Coronary artery (tissue), 2 donors: Measurements from ENCODE around the gene ARHGDIA.

Experiments used
- DNase-seq: peaks from one replicate; pipeline ENCODE4 v3.0.0-alpha.2; 2017; ENCODE audit warnings: low spot score
- H3K27ac ChIP-seq, 2 donors: fragments of 200-600 bp; sonication (generic); one replicate each; pipeline ENCODE4 v1.5.1; 2016 to 2019
- H3K4me3 ChIP-seq: fragments of 200-600 bp; sonication (generic); 2 replicates; pipeline ENCODE4 v1.5.1; 2016; ENCODE audit warnings: mild to moderate bottlenecking, moderate library complexity
- TF ChIP-seq, protein P1 (sequence below): fragments of 200-600 bp; sonication (generic); IDR thresholded peaks from one replicate; pipeline ENCODE4 v1.5.1; 2019; ENCODE audit warnings: antibody characterized with exemption

The ARHGDIA gene

DNA sequence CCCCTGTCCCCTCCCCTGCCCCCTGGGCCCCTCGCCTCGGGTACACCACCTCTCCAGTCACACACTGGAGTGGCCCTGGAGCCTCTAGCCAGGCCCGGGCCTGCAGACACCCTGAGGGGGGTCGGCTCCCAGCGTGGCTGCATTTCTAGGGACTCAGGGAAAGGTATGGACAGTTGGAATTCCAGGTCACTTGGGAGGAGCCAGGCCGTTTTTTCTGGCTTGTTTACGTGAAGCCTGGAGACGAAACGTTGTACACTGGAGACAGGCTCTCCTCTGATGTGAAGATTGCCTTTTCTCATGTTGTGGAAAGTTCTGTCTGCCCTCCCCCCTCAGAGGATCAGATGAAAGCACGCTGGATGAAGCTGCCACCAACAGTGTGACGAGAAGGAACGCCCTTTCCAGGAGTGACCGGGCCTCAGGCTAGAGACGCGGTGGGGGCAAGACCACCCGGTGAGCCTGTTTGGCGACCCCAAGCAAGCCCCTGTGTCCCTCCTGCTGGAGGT is 32.3 kb downstream of the ARHGDIA start:
- Histone ChIP-seq H3K4me3 (no peak overlapping the region), H3K27ac (no peak overlapping the region)
- TF ChIP-seq, protein P1, sequence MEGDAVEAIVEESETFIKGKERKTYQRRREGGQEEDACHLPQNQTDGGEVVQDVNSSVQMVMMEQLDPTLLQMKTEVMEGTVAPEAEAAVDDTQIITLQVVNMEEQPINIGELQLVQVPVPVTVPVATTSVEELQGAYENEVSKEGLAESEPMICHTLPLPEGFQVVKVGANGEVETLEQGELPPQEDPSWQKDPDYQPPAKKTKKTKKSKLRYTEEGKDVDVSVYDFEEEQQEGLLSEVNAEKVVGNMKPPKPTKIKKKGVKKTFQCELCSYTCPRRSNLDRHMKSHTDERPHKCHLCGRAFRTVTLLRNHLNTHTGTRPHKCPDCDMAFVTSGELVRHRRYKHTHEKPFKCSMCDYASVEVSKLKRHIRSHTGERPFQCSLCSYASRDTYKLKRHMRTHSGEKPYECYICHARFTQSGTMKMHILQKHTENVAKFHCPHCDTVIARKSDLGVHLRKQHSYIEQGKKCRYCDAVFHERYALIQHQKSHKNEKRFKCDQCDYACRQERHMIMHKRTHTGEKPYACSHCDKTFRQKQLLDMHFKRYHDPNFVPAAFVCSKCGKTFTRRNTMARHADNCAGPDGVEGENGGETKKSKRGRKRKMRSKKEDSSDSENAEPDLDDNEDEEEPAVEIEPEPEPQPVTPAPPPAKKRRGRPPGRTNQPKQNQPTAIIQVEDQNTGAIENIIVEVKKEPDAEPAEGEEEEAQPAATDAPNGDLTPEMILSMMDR: no peak
- DNase-seq: no peak

DNA sequence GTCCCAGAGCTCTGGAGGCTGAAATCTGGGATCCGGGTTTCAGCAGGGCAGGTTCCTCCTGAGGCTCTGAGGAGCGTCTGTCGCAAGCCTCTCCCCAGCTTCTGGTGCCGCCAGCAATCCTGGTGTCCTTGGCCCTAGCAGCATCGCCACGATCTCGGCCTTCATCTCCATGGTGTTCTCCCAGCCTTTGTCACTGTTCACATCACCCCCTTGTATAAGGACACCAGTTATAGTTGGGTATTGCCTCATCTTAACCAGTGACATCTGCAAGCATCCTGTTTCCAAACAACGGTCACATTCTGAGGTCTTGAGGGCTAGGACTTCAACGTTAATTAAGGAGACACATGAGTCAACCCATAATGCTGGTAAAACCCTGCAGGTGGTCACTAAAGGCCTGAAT is 33.5 kb downstream of the ARHGDIA start:
- no peak for DNase-seq
- H3K27ac ChIP-seq: no peak overlapping the region
- TF ChIP-seq, protein P1: no peak
- no peak overlapping the region for H3K4me3 ChIP-seq

DNA sequence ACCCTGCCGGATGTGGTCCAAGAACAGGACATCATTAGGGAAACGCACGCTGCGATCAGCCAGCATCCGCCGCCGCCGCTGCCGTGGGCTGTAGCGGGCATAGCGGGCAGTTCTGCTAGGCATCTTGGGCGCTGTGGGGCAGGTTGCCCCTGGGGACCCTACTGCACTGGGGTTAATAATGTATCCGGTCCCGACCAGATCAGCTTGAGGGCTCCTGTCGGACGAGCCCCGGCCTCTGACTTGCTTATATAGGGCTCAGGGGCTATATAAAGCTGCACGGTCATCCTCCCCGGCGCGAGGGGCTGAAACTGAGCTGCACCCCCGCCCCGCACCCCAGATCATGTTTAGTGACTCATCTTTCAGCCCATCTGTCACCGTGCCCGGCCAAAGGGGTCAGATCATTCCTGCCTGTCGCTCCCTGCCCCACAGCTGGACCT is 36.3 kb downstream of the ARHGDIA start, which contains the start of gene PPP1R27:
Gene PPP1R27, minus strand, starts transcription at position 220 of the 437 bp plus-strand sequence. Its CDS starts 97 bp downstream, at position 123.
- TF ChIP-seq, protein P1: no peak
- H3K27ac ChIP-seq: no peak within 1 kb of the TSS
- H3K4me3 ChIP-seq: peak within 1 kb of the TSS; percentile 91
- no peak for DNase-seq

DNA sequence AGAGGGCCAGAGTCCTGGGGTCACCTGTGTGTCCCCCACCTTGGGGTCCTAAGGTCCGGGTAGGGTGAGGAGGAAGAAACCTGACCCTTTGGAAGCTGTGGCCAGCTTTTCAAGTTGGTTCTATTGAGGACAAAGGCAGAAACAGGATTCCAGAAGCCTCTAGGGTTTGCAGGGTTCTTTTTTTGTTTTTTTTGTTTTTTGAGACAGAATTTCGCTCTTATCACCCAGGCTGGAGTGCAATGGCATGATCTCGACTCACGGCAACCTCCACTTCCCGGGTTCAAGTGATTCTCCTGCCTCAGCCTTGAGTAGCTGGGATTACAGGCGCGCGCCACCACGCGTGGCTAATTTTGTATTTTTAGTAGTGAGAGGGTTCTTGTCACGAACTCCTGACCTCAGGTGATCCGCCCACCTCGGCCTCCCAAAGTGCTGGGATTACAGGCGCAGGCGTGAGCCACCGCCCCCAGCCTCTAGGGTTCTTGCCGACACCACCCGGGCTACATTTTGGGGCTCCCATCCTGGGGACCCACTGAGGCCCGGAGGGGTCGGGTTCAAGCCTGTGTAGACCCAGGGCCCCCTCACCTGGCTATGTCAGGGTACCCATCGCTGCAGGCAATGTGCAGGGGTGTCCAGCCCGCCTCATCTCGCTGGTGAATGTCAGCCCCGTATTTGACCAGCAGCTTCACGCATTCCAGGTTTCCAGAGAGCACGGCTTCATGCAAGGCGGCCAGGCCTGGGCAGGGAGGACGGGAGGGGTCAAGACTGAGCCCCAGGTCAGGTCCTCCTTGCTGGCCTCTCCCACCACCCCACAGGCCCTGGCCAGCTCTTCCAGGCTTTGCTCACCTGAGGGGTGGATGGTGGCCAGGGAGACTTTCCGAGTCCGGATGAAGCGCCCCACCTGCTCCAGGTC is 37.0 kb downstream of the ARHGDIA start:
- no peak for DNase-seq
- peak overlapping the region; percentile 81 to 94 for H3K27ac ChIP-seq
- TF ChIP-seq, protein P1: no peak
- peak overlapping the region; percentile 91 for H3K4me3 ChIP-seq

DNA sequence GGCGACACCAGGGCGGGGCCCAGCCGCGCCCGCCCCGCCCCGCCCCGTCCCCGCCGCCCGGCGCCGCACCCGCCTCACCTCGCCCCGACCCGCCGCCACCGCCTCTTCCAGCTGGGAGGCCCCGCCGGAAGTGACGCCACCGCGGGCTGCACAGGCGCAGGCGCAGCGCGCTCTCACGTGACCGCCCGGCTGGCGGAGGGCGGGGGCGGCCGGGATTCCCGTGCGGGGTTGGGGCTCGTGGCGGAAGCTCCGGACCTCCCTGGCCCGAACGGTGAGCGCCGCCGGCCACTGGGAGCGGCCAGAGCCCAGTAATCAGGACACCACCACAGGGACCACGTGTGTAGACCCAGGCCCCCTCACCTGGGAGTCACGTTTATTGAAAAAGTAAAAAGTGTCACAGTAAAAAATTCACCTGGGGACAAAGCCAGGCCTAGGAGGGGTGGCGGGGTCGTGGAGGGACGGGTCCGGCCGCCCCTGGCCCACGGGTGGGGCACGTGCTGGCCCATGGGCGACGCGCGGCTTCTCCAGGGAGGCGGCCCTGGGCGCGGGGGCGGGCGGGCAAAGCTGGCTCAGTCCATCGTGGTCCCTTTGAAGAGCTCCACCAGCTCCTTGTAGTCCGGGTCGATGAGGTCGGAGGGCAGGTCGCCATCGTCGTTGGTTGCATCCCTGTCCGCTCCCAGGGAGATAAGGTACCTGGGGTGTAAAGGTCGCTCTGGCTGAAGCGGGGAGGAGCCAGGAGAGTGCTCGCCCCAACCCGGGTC is 37.8 kb downstream of the ARHGDIA start, which contains the start of gene MCRIP1:
Gene MCRIP1, minus strand, starts transcription at position 132 of the 761 bp plus-strand sequence. CDS start 8,785 bp downstream, outside the sequence.
- DNase-seq: peak; percentile 96
- Histone ChIP-seq H3K27ac (peak within 1 kb of the TSS; percentile 93 to 94), H3K4me3 (peak within 1 kb of the TSS; percentile 91)
- TF ChIP-seq, protein P1: no peak

DNA sequence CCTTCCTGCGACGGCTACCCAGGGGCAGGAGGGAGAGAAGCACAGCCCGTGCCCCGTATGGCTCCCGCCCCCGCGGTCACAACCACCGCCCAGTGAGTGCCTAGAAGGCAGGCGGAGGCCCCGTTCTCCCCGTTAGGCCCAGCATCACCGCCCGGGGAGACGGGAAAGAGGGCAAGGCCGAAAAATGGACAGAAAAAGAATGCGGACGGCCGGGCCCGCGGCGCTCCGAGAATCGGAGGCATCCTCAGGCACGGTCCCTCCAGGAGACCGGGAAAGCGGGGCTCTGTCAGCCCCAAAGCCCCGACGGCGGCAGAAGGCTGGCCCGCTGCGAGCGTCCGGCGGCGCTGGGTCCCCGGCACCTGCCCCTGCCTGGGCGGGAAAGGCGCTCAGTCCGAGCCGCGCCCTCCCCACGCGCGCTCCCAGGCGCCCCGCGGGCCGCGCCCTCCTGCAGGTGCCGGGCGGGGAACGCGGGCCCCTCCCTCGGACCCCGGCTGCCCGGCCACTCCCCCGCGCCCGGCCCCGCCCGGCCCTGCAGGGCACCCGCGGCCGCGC is 38.5 kb downstream of the ARHGDIA start:
- TF ChIP-seq, protein P1: no peak
- Histone ChIP-seq H3K27ac (peak overlapping the region; percentile 93 to 94), H3K4me3 (peak overlapping the region; percentile 91)
- DNase-seq: peak; percentile 81
